NOMO-1 treated with DMSO at 0.1 percent for 48 hours (cell line): ENCODE results near the gene L3MBTL4.

Experiments used
- DNase-seq: peaks from one replicate; lab custom pipeline; 2025; ENCODE audit not compliant: unreplicated experiment; lab: John Stamatoyannopoulos, UW

L3MBTL4 gene

DNA sequence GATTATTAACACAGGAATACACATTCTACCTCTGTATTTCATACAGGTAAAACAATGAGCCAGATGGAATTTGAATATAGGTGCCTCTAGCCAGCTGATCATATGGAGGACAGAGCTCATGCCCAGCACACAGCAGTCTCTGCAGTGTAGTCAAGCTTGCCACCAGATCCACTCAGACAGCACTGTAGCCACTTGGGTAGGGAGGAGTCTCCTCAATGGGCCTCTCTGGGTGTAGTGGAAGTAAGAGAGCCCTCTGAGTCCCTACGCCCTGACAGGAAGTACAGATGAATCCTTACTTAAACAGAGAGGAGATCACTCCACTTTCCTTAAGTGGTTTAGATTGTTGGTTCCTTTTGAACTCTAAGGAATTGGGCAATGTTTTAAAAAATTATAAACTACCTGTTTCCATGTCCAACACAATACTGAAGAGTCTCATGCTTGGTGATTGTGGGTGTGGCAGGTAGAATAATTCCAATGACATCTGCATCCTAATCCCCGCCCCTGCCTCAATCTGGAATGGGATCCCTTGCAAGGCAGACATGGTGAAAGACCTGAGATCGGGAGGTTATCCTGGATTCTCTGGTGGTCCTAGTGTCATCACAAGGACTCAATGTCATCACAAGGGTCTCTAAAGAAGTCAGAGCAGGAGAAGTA, 496.4 kb downstream of the L3MBTL4 start:
- DNase-seq, result no peak

DNA sequence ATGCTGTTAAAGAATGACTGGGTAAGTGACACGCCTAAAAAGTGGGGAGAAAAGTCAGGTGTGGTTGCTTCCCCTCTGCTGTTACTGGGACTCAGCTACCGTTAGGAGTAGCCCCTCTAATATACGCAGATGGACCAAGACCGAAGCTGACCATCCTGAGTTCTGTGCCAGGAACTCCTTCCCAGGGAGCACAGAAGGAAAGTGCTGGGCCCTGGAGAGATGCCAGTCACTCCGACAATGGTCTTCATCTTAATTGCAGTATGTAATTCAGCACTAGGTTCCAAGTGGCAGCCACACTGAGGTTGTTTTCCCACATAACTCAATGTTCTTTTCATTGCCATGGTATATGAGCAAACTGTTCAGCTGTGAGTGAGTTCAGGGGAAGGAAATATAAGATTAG, 499.8 kb downstream of the L3MBTL4 start:
- no peak for DNase-seq

DNA sequence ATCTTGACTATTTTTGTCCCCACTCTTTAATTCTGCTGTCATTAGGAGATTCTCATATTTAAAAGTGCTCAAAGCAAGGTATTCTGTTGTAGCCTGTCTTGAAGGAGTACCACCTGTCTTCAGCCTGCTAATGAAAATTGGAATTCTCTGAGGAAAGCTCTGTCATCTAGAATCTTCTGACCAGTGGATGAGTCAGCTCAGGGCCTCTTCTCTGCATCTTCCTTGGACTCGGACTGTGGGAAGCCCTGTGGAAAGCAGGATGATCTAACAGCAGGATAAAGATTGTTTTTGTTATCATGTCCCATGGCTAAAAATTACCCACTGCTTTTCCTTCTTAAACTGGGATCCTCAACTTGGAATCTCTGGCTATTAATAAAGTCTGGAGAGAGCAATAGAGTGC, 500.7 kb downstream of the L3MBTL4 start:
- no peak for DNase-seq

DNA sequence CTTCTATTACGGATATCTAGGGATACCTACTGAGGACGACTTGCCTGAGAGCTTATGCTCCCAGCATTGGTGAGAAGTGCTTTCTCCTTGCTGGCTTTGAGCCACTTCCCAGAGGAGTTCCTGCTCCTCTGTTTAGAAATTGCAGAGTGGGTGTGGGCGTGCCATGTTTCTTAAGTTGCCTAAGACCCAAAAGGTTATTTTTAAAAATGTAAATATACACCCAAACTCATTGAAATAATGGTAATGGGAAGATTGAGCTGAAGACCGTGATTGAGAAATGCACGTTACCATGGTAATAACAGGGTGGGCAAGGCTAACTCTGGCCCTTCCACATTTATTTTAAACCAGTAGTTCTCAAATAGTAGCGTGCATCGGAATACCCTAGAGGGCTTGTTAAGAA, 502.1 kb downstream of the L3MBTL4 start:
- DNase-seq, result no peak

DNA sequence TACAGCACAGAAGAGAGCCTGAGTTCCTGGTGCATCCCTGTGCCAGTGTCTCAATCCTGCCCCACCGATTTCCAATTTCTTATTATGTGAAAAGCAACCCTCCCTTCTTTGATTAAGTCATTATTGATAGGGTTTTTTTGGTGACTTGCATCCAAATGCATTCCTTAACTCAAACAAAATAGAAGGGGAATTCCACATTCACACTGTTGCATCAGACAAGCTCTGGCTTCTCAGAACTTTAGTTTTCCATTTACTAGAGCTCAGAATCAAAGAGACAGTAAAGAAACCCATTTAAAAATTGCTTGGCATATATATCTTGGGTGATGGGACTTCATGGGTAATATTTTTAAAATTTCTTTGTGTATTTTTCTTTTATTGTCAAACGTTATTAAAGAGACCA, 505.6 kb downstream of the L3MBTL4 start:
- DNase-seq, result no peak
